Muscle of back (tissue), 11 donors: ENCODE results near the gene CLMP. TPM values are rescaled to one million over a fixed set of nuclear protein-coding genes. Genes with fewer than 3 reads are reported as not detected.
A peak's percentile ranks its signal among the peaks of the same experiment; 100 is the strongest.

Experiments
- DNase-seq, 3 donors: peaks; one replicate each; pipeline versions ENCODE4 v3.0.0 to v3.0.0-alpha.2; 2013
- polyA plus RNA-seq, 10 donors: library from polyadenylated mRNA; unstranded; fragments of 120-200 nt; gene quantifications; one replicate each; pipeline ENCODE4 v1.2.1, GENCODE V29; 2013; ENCODE audit not compliant: insufficient read length in 10 of 10

CLMP gene
- polyA plus RNA-seq, 10 donors = 16.4 to 41.0 (median 20.3) TPM

DNA sequence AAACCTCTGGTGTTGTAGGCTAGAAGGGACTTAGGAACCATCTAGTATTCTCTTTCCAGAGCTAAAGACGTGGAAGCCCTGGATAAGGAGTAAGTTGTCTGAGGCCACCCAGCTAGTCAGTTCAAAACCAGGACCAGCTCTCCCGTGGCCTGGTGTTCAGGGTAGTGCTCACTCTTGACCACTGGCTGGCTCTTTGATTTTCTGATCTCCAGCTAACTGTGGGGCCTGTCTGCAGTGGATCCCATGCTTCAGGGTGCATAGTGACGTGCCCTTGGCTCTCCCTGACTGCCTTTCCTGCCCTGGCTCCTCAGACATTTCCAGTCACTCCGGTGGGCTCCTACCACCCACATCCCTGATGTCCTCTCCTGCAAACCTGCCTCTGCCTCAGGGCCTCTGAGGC, 1.3 kb downstream of the CLMP start:
- no peak for DNase-seq

DNA sequence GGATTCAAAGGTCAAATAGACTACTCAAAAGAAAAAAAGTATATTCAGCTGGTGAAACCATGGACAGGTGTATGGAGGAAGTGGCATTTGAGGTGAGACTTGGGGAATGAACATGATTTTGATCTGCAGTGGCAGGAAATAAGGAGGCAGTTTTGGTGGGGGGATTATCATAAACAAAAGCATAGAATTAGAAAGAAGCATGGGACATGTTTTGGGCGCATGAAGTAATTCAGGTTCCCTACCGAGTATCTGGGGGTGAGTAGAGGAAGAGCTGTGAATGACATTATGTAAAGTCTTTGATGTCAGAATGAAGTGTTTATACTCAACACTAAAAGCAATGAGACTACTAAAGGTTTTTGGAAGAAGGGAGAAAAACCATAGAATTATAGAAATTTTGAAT, 3.1 kb downstream of the CLMP start:
- DNase-seq = no peak

- no peak for DNase-seq
These were observed 4.5 kb downstream of the CLMP start for GRCh38 chr11:123190518-123190917.

- peak in 1 of 3 donors; percentile 71 for DNase-seq
These were observed 6.4 kb downstream of the CLMP start for GRCh38 chr11:123188508-123189165.

DNA sequence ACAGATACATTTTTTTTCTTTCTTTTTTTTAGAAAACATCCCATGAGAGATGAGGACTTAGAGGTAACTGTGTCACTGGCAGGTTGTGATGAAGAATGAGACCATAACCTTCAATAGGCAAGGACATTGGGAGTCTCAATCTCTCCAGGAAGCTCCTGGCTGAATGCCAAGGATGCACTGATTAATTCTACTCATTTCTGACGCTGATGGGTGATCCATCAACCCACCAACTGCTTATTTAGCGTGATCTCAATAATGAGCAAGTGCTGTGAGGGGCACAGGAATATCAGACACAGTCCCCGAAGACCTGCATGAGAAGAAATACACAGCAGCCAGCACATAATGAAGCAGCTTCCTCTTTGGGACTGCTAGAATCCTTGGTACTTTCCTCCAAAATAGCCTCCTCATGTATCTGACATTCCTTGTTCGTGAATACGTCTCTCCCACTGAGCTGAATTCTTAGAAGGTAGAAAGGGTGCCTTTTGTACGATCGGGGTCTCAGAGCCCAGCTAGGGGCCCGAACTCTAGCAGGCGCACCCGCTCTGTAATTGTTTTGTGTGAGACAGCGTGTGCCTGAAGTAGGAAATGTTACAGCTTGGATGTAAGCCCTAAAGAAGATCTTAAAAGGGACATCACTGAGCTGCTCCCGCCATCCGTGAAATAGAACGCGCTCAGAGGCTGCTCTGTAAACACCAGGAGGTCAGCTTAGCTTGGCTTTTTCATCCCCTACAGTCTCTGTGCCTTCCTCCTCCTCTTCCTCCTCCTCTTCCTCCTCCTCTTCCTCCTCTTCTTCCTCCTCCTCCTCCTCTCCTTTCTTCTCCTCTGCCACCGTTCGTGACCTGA, 7.2 kb downstream of the CLMP start:
- peak in 1 of 3 donors; percentile 69 for DNase-seq

DNA sequence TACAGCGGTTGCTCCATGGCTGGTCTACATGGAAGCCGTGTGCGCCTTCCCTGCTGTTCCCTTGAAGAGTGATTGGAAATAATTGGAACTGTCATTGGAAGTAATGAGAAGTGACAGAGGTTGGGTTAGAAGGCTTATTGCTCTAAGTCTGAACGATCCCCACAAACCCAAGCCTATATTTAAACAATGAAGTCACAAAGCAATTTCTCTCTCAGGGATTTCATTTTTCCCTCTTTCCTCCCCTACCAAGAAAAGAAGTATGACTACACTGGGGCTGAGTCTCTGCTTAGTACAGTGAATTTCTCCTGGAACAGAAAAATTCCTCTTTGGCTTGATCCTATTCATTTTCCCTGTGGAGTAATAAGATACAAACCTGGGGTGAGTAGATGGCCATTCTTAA, 7.8 kb downstream of the CLMP start:
- DNase-seq = no peak

DNA sequence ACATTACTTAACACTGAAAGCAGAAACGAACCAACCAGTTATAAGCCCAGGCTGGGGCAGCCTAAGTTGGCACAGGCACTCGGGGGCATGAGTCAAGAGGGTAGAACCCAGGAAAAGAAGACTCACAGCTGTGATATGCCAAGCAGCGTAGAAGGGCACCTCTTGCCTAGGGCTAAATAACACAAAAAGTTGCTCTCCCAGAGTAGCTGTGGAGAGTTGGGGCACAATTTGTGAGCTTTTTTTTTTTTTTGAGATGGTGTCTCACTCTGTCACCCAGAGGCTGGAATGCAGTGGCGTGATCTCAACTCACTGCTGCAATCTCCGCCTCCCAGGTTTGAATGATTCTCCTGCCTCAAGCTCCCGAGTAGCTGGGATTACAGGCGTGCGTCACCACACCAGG, 8.8 kb downstream of the CLMP start:
- no peak for DNase-seq

DNA sequence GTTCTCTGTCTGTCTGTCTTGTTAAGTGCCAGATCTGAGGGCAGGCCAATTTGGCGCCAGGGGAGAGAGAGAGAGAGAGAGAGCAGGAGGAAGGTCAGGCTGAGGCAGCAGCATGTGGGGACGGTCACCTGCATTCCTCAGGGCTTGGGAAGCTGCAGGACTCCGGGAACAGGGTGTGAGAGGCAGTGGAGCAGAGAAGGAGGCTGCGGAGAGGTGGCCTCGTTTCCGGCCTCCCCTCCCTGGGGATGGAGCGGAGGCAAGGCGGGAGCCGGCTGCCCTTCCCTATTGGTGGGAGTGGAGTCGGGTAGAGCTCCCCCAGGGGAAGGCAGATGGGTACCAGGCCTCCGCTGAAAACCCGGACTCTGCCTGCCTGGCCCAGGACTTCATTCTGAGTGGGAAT, 9.7 kb downstream of the CLMP start:
- DNase-seq = no peak

- DNase-seq = no peak
These were observed 10.5 kb downstream of the CLMP start for GRCh38 chr11:123184531-123184930.

DNA sequence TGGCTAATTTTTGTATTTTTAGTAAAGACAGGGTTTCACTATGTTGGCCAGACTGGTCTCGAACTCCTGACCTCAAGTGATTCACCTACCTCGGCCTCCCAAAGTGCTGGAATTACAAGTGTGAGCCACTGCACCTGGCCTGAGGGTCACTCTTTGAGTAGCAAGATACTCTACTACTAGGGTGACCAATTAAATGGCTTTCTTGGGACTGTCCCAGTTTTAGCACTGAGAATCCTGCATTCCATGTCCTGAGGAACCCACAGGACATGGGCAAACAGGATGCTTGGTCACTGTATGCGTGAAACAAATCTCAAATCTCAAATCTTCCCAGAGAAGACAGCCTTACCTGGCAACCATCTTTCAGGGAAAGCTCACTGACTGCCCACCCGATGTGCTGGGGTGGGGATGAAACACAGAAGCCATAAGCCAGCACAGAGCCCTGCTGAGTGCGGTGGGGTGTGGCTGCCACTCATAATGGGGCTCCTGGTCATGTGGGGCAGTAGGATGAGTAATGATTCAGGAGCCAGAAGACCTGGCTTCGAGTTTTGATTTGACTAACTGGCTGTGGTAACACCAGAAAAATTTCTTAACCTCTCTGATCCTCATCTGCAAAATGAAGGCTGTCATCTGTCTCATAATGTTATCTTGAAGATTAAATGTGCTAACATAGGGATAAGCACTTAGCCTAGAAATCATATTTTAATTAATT, 11.5 kb downstream of the CLMP start:
- no peak for DNase-seq

DNA sequence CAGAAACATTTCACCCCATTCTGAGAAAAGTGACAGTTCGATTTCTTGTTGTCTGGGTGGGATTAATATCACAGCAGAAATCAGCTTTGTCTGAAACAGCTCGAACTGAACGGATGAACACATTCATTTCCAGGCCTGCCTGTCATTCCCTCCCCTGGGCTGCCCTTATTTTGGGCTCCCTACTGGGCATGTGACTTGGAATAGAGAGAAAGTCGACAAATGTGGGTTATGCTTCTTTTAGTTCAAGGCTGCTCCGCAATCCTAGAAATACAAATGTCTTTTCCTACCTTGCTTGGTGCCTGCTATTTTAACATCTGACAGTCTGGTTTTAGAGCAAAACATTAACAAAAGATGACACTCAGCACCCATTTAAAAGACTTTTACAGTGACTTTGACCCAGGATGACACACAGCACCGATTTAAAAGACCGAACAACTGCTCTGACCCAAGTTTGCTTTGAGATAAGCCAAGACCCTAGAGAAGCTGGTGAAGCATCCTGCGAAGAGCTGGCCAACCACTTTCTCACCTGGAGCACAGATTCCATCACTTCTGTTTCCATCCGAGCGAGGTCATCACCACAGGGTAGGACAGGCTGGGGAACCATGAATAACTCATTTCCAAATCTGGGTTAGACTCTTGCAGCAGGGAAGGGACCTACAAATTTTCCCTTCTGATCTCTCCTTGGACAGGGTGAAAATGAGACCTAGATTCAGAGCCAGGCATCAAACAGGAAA, 13.1 kb downstream of the CLMP start:
- no peak for DNase-seq

DNA sequence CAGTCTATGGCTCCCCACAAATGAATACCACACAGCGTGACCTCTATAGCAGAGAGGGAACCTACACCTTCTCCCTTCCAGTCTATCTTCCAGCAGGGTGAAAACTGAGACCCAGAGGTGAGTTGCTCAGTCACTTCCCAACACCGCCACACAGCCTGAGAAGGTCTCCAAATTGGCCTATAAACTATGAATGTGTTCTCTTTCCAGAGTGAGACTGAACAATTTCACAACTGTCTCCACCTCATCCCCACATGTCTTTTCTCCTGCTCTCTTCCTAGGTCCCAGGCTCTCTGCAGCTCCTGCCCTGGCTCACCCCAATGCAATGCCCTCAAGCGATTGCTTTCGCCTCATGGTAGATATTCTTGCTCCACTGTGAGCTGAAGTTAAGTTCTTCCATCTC, 14.0 kb downstream of the CLMP start:
- DNase-seq = no peak

- no peak for DNase-seq
These were observed 14.5 kb downstream of the CLMP start for GRCh38 chr11:123180574-123180973.

DNA sequence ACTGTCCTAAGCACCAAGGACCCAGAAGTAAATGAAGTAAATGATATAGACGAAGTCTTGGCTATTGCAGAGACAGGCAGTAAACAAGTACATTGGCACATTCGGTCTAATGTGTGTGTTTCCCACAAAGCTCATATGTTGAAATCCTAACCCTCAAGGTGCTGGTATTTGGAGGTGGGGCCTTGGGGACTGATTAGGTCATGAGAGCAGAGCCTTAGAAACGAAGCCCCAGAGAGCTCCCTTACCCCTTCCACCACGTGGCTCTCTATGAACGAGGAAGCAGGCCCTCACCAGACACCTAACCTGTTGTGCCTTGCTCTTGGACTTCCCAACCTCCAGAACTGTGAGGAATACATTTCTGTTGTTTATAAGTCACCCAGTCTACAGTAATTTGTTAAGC, 14.9 kb downstream of the CLMP start:
- no peak for DNase-seq

DNA sequence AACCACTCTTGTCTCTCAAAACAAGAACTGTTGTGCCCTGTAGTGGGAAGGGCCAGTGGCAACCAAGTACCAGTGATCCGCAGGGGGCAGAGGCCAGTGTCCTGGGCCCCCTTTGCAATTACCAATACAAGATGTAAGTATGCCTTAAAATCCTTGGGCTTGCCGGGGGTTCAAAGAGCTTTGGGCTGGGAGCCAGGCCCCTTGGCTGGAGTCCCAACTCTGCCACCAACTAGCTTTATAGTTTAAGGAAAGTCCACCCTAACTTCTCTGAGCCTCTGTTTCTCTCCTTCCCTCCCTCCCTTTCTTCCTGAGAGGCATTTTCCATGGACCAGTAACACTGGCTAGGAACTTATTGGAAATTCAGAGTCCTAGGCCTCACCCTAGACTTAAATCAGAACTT, 15.5 kb downstream of the CLMP start:
- no peak for DNase-seq

GRCh38 chr11:123178186-123178585, 16.9 kb downstream of the CLMP start:
- DNase-seq = no peak

DNA sequence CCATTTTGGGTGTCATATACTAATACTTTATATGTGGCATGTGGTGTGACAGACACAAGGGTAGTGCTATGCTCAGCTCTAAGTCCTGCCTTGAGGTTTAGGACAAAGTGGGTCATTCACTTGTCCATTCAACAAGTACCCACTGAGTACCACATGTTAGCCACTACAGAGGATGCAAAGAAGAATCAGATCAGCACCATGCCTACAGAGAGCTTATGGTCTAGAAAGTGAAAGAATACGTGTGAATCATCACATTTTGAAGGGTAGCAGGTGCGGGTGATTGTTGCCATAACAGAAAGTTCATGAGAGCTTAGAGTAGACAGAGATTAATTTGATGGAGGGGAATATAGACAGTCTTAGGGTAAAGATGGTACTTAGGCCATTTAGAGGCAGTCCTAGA, 18.3 kb downstream of the CLMP start:
- no peak for DNase-seq

DNA sequence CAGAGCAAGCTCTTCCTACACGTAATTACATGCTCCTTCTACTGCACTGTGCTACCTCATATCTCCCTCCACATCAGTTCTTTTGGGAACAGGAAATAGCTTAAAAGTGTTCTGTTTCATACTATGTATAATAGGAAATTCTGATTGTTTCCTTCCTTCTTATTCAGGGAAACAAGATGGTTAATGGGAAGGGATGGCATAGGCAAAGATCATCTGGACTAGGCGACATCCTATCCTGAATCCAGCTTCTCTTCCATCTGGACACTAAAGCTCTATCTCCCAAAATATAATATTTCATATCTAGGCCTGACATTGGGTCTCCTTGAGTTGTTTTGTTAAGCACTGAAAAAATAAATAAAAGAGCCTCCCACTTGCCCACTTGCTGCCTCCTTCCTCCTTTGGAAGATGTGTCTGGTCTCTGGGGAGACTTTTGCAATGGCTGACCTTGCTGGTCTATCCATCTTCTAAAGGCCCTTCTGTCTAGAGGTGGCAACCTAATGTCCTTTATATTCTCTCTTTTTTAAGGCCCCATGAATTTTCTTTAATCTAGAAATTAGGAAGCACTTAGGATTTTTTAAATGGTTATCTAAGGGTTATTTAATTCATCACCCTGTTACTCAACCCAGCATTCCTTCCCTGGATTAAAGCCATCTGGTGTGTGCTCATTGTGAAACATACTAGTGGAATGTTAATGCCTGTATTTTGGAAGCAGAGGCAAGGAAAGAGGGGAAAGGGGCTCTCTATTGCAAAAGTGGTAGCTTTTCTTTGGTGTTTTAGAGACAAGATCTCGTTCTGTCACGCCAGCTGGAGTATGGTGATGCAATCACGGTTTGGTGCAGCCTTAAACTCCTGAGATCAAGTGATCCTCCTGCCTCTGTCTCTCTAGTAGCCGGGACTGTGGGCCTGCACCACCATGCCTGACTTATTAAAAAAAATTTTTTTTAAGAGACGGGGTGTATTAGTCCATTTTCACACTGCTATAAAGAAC, 20.6 kb downstream of the CLMP start:
- peak; percentile 79 to 96 (median 89) for DNase-seq

- DNase-seq = no peak
These were observed 21.2 kb downstream of the CLMP start for GRCh38 chr11:123173856-123174186.

DNA sequence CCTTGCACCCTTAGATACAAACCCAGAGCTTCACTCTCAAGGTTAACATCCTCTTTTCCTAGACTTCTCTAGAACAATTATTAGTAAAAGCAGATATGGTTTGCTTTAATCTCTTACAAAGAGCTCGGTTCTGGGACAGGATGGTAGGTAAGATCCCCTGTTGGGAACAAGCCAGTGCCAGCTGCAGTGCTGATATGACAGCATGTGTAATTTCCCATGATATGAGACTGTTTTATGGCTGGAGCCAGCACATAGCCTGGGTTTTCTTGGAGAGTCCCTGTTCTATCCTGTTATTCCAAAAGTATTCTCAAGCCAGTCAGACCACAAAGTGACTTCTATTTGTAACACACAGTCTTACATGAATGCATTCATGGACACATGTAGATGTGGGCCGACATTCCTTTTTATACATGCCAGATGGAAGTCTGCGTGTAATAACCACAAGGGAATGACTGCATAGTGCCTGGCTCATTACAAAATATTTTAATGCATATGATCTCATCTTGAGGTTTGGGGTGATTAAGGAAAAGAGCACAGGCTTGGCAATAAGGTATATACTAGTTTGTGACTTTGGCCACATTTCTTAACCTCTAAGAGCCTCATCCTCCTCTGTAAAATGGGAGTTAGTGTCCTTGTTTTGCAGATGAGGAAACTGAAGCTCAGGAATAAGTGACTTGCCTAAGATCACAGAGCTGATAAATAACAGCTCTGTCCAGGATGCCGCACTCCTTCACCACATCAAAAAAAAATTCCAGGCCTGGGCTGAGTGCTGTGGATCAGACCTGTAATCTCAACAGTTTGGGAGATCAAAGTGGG, 21.8 kb downstream of the CLMP start:
- DNase-seq = peak; percentile 57 to 97 (median 74)
